Left cardiac atrium (tissue), 4 donors: ENCODE data around the gene TTC39A. TPM values are rescaled to one million over a fixed set of nuclear protein-coding genes. Genes with fewer than 3 reads are reported as not detected.
"Not testable (repeated sequence)": the region's sequence is repeated elsewhere in the genome, so short reads cannot be mapped to it uniquely, and the experiment has no call there.

Experiments used
- ATAC-seq, 2 donors: fragments of 200-7000 bp; cut with Tn5 transposase; one replicate each; pipeline ENCODE4 v1.9.1; 2020; ENCODE audit warnings: mild to moderate bottlenecking in 2 of 2, moderate library complexity in 2 of 2
- DNase-seq: peaks from one replicate; pipeline ENCODE4 v3.0.0-alpha.2; 2020
- intact Hi-C, 2 donors: fragments of 100-400 bp; cut with DNase I; formaldehyde crosslinking; loops; one replicate each; pipeline versions ENCODE4 v1.14.1 to v1.15.1; 2022 to 2023
- total RNA-seq, 2 donors: library from RNA; stranded (reverse); fragmentation: NEBNext Ultra II Directional; extraction: Animal tissue kit (Norgen Biotek cat#: 25700); gene quantifications; one replicate each; pipeline ENCODE4 v1.2.1, GENCODE V29; 2021
- donor health status: DM: no; HTN: yes; CAD: no.
- donor health status: DM: no; HTN: yes; CAD: no; lungs with severe emphysema.
- donor health status: DM: yes; HTN: yes; CAD: no.
- donor health status: Dilated cardiomyopathy.

Gene TTC39A
- total RNA-seq, 2 donors from 2014 or later = 14.0 to 14.8 TPM

- DNase-seq = no peak
- no peak for ATAC-seq
- intact Hi-C loops = no loop called here
Observed at GRCh38 chr1:51341876-51342496, 11.6 kb upstream of the TTC39A start.

- intact Hi-C loops = no loop called here
- no peak for ATAC-seq
- DNase-seq = no peak
Observed at GRCh38 chr1:51340380-51340779, 10.0 kb upstream of the TTC39A start.

- intact Hi-C loops = no loop called here
- DNase-seq = no peak
- no peak for ATAC-seq
Observed at GRCh38 chr1:51336711-51337110, 6.3 kb upstream of the TTC39A start.

- no peak for ATAC-seq
- intact Hi-C loops = no loop called here
- DNase-seq = no peak
Observed at GRCh38 chr1:51336004-51336403, 5.6 kb upstream of the TTC39A start.

- intact Hi-C loops = no loop called here
- peak; percentile 37 for DNase-seq
- ATAC-seq = peak; percentile 69 to 70
Observed at GRCh38 chr1:51331206-51332100, 1.1 kb upstream of the TTC39A start.

- intact Hi-C loops = no loop called here
- ATAC-seq (peak; percentile 49 to 61), DNase-seq (peak; percentile 59)
Observed at GRCh38 chr1:51329443-51330325, 678 bp downstream of the TTC39A start.

- no peak for DNase-seq
- intact Hi-C loops = no loop called here
- ATAC-seq = no peak
Observed at GRCh38 chr1:51328926-51329325, 1.4 kb downstream of the TTC39A start.

- intact Hi-C loops = no loop called here
- DNase-seq (no peak), ATAC-seq (no peak)
Observed at GRCh38 chr1:51328279-51328678, 2.1 kb downstream of the TTC39A start.

- intact Hi-C loops = no loop called here
- DNase-seq (no peak), ATAC-seq (no peak)
Observed at GRCh38 chr1:51327386-51327785, 3.0 kb downstream of the TTC39A start.

GRCh38 chr1:51326839-51327238, 3.5 kb downstream of the TTC39A start:
- peak; percentile 29 to 31 for ATAC-seq
- no peak for DNase-seq
- intact Hi-C loops = no loop called here

GRCh38 chr1:51325878-51326755, 4.2 kb downstream of the TTC39A start:
- ATAC-seq = peak; percentile 19 to 51
- intact Hi-C loops = no loop called here
- no peak for DNase-seq

GRCh38 chr1:51325391-51325790, 5.0 kb downstream of the TTC39A start:
- ATAC-seq (no peak), DNase-seq (no peak)
- intact Hi-C loops = no loop called here

GRCh38 chr1:51325011-51325385, 5.4 kb downstream of the TTC39A start:
- ATAC-seq, DNase-seq, intact Hi-C loops: not testable (repeated sequence)

- ATAC-seq = no peak
- DNase-seq = no peak
Observed at GRCh38 chr1:51324251-51325010, 5.9 kb downstream of the TTC39A start.

GRCh38 chr1:51323778-51324177, 6.6 kb downstream of the TTC39A start:
- no peak for DNase-seq
- ATAC-seq = no peak
- intact Hi-C loops = no loop called here

More at GRCh38 chr1:51324251-51325010, 5.9 kb downstream of the TTC39A start:
- intact Hi-C loops = no loop called here

GRCh38 chr1:51322417-51323101, 7.8 kb downstream of the TTC39A start:
- intact Hi-C loops = no loop called here
- DNase-seq (no peak), ATAC-seq (no peak)

GRCh38 chr1:51321924-51322280, 8.5 kb downstream of the TTC39A start:
- intact Hi-C loops = no loop called here
- ATAC-seq (no peak), DNase-seq (no peak)
